Non-pigmented ciliary epithelial cell (primary cell): ENCODE results near the gene PSD.

Experiments used
- DNase-seq: peaks from one replicate; pipeline ENCODE4 v3.0.0-alpha.2; 2010; ENCODE audit warnings: low read depth

Gene PSD

GRCh38 chr10:102389894-102390293 lies 28.7 kb downstream of the PSD start:
- DNase-seq, result no peak

GRCh38 chr10:102384606-102385429 lies 33.8 kb downstream of the PSD start:
- DNase-seq, result no peak

DNA sequence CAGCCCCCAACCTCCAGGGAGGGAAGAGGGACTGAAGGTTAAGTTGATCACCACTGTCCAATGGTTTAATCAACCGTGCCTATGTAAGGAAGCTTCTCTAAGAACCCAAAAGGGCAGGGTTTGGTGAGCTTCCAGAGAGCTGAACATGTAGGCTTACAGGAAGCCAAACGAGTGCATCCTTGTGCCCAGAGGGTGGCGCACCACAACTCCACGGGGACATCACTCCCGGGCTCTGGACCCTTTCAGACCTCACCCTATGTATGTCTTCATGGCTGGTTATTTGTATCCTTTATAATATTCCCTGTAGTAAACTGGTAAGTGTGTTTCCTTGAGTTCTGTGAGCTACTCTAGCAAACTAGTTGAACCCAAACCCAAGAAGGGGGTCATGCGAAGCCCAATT lies 34.5 kb downstream of the PSD start:
- no peak for DNase-seq

DNA sequence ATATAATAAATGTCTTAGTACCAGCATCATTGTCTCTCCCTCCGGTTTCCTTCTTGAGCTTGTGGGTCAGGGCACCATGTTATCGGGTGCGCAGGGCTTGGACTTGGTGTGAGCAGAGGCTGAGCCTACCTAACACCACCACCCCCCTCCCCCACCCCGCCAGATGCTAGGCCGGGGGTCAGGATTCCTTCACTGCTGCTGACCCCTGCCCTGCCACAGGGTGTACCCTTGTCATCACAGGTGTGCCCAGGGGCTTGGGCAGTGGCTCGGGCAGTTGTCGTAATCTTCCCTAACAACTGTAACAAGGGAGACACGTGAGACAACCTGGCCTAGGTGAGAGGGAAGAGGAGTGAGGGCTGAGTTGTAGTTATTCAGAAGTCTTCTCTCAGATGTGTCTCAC lies 35.7 kb downstream of the PSD start:
- DNase-seq, result no peak

GRCh38 chr10:102381983-102382382 lies 36.6 kb downstream of the PSD start:
- DNase-seq, result no peak

GRCh38 chr10:102379383-102379782 lies 39.2 kb downstream of the PSD start:
- no peak for DNase-seq

DNA sequence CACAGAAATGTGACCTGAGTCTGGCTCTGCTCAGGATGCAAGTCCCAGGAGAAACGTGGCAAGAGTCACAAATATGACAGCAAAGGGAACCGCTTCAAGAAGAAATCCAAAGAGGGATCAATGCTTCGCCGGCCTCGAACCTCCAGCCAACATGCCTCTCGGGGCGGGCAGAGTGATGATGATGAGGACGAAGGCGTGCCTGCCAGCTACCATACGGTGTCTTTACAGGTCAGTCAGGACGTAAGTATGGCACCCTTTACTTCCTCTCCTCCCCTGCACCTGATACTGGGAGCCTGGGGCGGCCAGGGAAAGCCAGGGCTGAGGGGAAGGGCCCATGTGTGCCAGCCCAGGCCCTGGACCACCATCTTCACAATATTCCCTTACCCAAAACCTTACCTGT lies 41.7 kb downstream of the PSD start:
- DNase-seq, result no peak

DNA sequence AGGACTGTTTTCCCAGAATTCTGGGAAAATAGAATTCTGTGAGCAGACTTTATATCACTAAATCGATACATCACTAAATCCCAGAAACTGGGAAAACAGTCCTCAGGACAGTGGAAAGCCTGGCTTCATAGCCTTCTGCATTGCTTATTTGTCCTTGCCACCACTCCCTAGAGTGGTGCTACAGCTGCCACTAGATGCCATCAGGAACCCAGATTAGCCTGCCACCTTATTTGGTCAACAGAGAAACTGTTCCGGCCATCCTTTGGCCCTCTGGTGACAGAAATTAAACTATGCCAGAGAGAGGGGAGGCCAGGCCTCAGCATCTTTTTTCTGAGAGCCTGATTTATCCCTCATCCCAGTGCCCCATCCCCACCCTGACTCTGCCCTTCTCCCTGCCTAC lies 42.7 kb downstream of the PSD start:
- DNase-seq, result no peak

DNA sequence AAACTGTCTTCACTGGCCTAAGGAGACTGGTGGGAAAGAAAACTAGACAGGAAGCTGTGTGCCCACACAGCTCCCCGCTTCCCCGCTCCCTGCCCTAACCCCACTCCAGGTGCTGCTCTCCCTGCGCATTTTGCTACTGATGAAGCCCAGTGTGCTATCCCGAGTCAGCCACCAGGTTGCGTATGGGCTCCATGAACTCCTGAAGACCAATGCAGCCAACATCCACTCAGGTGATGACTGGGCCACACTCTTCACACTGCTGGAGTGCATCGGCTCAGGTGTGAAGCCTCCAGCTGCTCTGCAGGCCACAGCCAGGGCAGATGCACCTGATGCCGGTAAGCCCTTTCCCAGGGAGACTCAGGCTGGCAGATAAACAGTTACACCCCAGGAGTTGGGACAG lies 43.3 kb downstream of the PSD start:
- DNase-seq, result no peak

GRCh38 chr10:102371295-102371694 lies 47.3 kb downstream of the PSD start:
- DNase-seq, result no peak

DNA sequence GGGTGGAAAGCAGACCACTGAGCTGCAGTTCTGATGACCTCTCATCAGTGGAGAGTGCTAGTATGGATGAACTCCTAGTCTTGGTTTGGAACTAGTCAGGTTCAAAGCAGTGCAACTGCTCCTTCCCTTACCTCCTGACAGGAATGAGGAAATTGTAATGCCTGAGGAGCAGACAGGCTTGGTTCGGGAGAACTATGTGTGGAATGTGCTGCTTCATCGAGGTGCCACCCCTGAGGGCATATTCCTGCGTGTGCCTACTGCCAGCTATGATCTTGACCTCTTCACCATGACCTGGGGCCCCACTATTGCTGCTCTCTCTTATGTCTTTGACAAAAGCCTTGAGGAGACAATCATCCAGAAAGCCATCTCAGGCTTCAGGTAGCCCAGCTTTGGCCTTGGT lies 50.5 kb downstream of the PSD start:
- DNase-seq, result no peak

GRCh38 chr10:102367441-102367840 lies 51.1 kb downstream of the PSD start:
- DNase-seq, result no peak

GRCh38 chr10:102358712-102359382 lies 59.7 kb downstream of the PSD start:
- DNase-seq, result no peak

GRCh38 chr10:102354451-102354850 lies 64.1 kb downstream of the PSD start:
- DNase-seq, result no peak
